GM23338 (cell line): Measurements from ENCODE around the gene ILDR2. TPM values are rescaled to one million over a fixed set of nuclear protein-coding genes. Genes with fewer than 3 reads are reported as not detected.

Experiments used
- ATAC-seq: fragments of 200-7000 bp; cut with Tn5 transposase; 3 replicates; pipeline ENCODE4 v1.9.1; 2020
- DNase-seq: peaks from one replicate; pipeline ENCODE4 v3.0.0-alpha.2; 2015; ENCODE audit warnings: low spot score
- H2AFZ ChIP-seq: fragments of 200-600 bp; sonication (generic); 2 replicates; pipeline ENCODE4 v1.8.0; 2016; ENCODE audit warnings: antibody characterized with exemption, mild to moderate bottlenecking, moderate library complexity
- H3F3A ChIP-seq: fragments of 200-600 bp; sonication (generic); replicated peaks from 2 replicates; pipeline ENCODE4 v1.8.0; 2017; ENCODE audit warnings: antibody characterized with exemption, mixed run types, low read depth
- H3K27ac ChIP-seq: fragments of 200-600 bp; sonication (generic); 2 replicates; pipeline ENCODE4 v1.6.1; 2016; ENCODE audit warnings: low read depth
- H3K27me3 ChIP-seq: fragments of 200-600 bp; sonication (generic); 2 replicates; pipeline ENCODE4 v1.8.0; 2016; ENCODE audit warnings: mild to moderate bottlenecking, mixed run types, moderate library complexity; ENCODE audit not compliant: insufficient read depth
- H3K36me3 ChIP-seq: fragments of 200-600 bp; sonication (generic); 2 replicates; pipeline ENCODE4 v1.8.0; 2016; ENCODE audit warnings: mild to moderate bottlenecking; ENCODE audit not compliant: insufficient read depth
- H3K4me1 ChIP-seq: fragments of 200-600 bp; sonication (generic); 2 replicates; pipeline ENCODE4 v1.8.0; 2016; ENCODE audit warnings: mild to moderate bottlenecking, moderate library complexity; ENCODE audit not compliant: insufficient read depth
- H3K4me2 ChIP-seq: fragments of 200-600 bp; sonication (generic); 2 replicates; pipeline ENCODE4 v1.7.1; 2017; ENCODE audit warnings: mixed run types
- H3K4me3 ChIP-seq: fragments of 200-600 bp; sonication (generic); 2 replicates; pipeline ENCODE4 v1.6.1; 2016; ENCODE audit warnings: mixed run types
- H3K79me2 ChIP-seq: fragments of 200-600 bp; sonication (generic); replicated peaks from 2 replicates; pipeline ENCODE4 v1.8.0; 2017; ENCODE audit warnings: mild to moderate bottlenecking; ENCODE audit not compliant: insufficient read depth
- H3K9me2 ChIP-seq: fragments of 200-600 bp; sonication (generic); 2 replicates; pipeline ENCODE4 v1.8.0; 2017; ENCODE audit not compliant: insufficient read depth
- H4K20me1 ChIP-seq: fragments of 200-600 bp; sonication (generic); replicated peaks from 2 replicates; pipeline ENCODE4 v1.8.0; 2017; ENCODE audit warnings: mild to moderate bottlenecking; ENCODE audit not compliant: insufficient read depth
- H3K27ac Mint-ChIP-seq: 2 replicates; pipeline ENCODE4 v1.8.0; 2020; ENCODE audit warnings: inconsistent platforms, mild to moderate bottlenecking, moderate library complexity, mixed read lengths
- H3K27me3 Mint-ChIP-seq: 3 replicates; pipeline ENCODE4 v1.8.0; 2022; ENCODE audit warnings: low read depth, mild to moderate bottlenecking, moderate library complexity, mixed read lengths, inconsistent platforms; ENCODE audit not compliant: insufficient read depth, poor library complexity
- H3K36me3 Mint-ChIP-seq: 3 replicates; pipeline ENCODE4 v1.8.0; 2021; ENCODE audit warnings: low read depth, mild to moderate bottlenecking, inconsistent platforms, moderate library complexity, mixed read lengths
- H3K4me1 Mint-ChIP-seq: 3 replicates; pipeline ENCODE4 v1.8.0; 2020; ENCODE audit warnings: mild to moderate bottlenecking, inconsistent platforms, mixed read lengths
- H3K4me3 Mint-ChIP-seq: 3 replicates; pipeline ENCODE4 v1.8.0; 2021; ENCODE audit warnings: moderate library complexity, mild to moderate bottlenecking, inconsistent platforms, mixed read lengths
- H3K9me3 Mint-ChIP-seq: 3 replicates; pipeline ENCODE4 v1.8.0; 2020; ENCODE audit warnings: moderate library complexity, mild to moderate bottlenecking, inconsistent platforms, mixed read lengths
- CREB1 ChIP-seq: fragments of 250-450 bp; sonication (Bioruptor Pico); IDR thresholded peaks from 2 replicates; pipeline ENCODE4 v1.5.0; 2020; ENCODE audit warnings: low read depth, mild to moderate bottlenecking, moderate library complexity
- CTCF ChIP-seq, 2 experiments: fragments of 200-600 bp in 1 of 2; sonication (generic) in 1 of 2; conservative IDR thresholded peaks; 2 replicates each; pipeline versions ENCODE4 v1.5.1 to v1.6.1; 2016 to 2017; ENCODE audit warnings: antibody characterized with exemption in 2 of 2, low read depth in 2 of 2, mild to moderate bottlenecking in 2 of 2, moderate library complexity in 1 of 2
- ETS1 ChIP-seq: IDR thresholded peaks from 2 replicates; pipeline ENCODE4 v1.6.1; 2016; ENCODE audit warnings: antibody characterized with exemption
- EZH2 ChIP-seq: fragments of 200-600 bp; sonication (generic); IDR thresholded peaks from one replicate; pipeline ENCODE4 v1.8.0; 2017; ENCODE audit warnings: antibody characterized with exemption, mild to moderate bottlenecking, low read depth; ENCODE audit not compliant: unreplicated experiment
- EZH2phosphoT487 ChIP-seq: fragments of 200-600 bp; sonication (generic); IDR thresholded peaks from one replicate; pipeline ENCODE4 v1.8.1; 2018; ENCODE audit warnings: antibody characterized with exemption; ENCODE audit not compliant: unreplicated experiment
- NANOG ChIP-seq: IDR thresholded peaks from 2 replicates; pipeline ENCODE4 v1.6.1; 2016; ENCODE audit warnings: antibody characterized with exemption, borderline replicate concordance
- STAT1 ChIP-seq: IDR thresholded peaks from one replicate; pipeline ENCODE4 v1.6.1; 2016; ENCODE audit warnings: antibody characterized with exemption; ENCODE audit not compliant: unreplicated experiment
- ZNF331 ChIP-seq: fragments of 250-450 bp; sonication (Bioruptor Pico); IDR thresholded peaks from 2 replicates; pipeline ENCODE4 v1.5.0; 2020; ENCODE audit warnings: low read depth, mild to moderate bottlenecking, moderate library complexity
- ZNF462 ChIP-seq: fragments of 250-450 bp; sonication (Bioruptor Pico); IDR thresholded peaks from 2 replicates; pipeline ENCODE4 v1.5.0; 2020; ENCODE audit warnings: mild to moderate bottlenecking, moderate library complexity
- polyA plus RNA-seq: library from polyadenylated mRNA; unstranded; fragments of >200 nt; fragmentation: Nextera tagmentation; extraction: Ambion mirVana; gene quantifications from 2 replicates; pipeline ENCODE4 v1.2.1, GENCODE V29; 2016
- total RNA-seq: library from RNA; depleted of rRNA; stranded (reverse); fragments of >200 nt; shearing (Covaris generic); gene quantifications from 2 replicates; pipeline ENCODE4 v1.2.3, GENCODE V29; 2014

ILDR2 gene
- total and polyA plus RNA-seq, 2 experiments from 2014 or later, result 0.27 to 2.4 TPM

GRCh38 chr1:166971252-166971651 is 4.1 kb downstream of the ILDR2 start:
- ATAC-seq, result no peak
- H3K4me1 Mint-ChIP-seq, result peaks cover 25% of the 10 kb centered on the region
- no peak for DNase-seq
- H3K27me3 Mint-ChIP-seq, result peaks cover 40% of the 10 kb centered on the region
- Histone ChIP-seq H3K4me1 (peaks cover 27% of the 10 kb centered on the region), H3K4me2 (no peak overlapping the region), H3K27ac (no peak overlapping the region), H3F3A (no peaks in the 10 kb centered on the region; the same call in 1 of the 2 replicates), H3K79me2 (no peaks in the 10 kb centered on the region), H3K9me2 (no peaks in the 10 kb centered on the region), H2AFZ (no peak overlapping the region), H3K4me3 (no peak overlapping the region), H4K20me1 (no peaks in the 10 kb centered on the region), H3K27me3 (peaks cover 45% of the 10 kb centered on the region), H3K36me3 (no peaks in the 10 kb centered on the region)
- H3K9me3 Mint-ChIP-seq, result no peaks in the 10 kb centered on the region
- H3K36me3 Mint-ChIP-seq, result no peaks in the 10 kb centered on the region; the same call in 2 of the 3 replicates
- no peak for TF ChIP-seq ETS1
- H3K27ac Mint-ChIP-seq, result no peak overlapping the region
- H3K4me3 Mint-ChIP-seq, result no peak overlapping the region

- ATAC-seq (no peak), DNase-seq (no peak)
- no peaks in the 10 kb centered on the region; the same call in 2 of the 3 replicates for H3K36me3 Mint-ChIP-seq
- H3K36me3 ChIP-seq, result no peaks in the 10 kb centered on the region
- H3K4me3 ChIP-seq, result no peak overlapping the region
- H3K4me1 ChIP-seq, result peaks cover 18% of the 10 kb centered on the region
- H3K9me3 Mint-ChIP-seq, result no peaks in the 10 kb centered on the region
- H2AFZ ChIP-seq, result no peak overlapping the region
- H3K4me1 Mint-ChIP-seq, result peaks cover 14% of the 10 kb centered on the region
- peaks cover 26% of the 10 kb centered on the region for H3K27me3 ChIP-seq
- H3K27ac ChIP-seq, result no peak overlapping the region
- no peaks in the 10 kb centered on the region for H4K20me1 ChIP-seq
- H3F3A ChIP-seq, result no peaks in the 10 kb centered on the region
- no peaks in the 10 kb centered on the region for H3K79me2 ChIP-seq
- H3K27ac Mint-ChIP-seq, result no peak overlapping the region
- no peak overlapping the region for H3K4me2 ChIP-seq
- no peak overlapping the region for H3K4me3 Mint-ChIP-seq
- no peaks in the 10 kb centered on the region for H3K9me2 ChIP-seq
- peaks cover 24% of the 10 kb centered on the region for H3K27me3 Mint-ChIP-seq
- TF ChIP-seq CTCF (conservative IDR thresholded peaks at IDR 0.05; ENCODE audit: low read depth in 2 of 2), result no peak
- TF ChIP-seq ZNF331 (CRISPR knock-in tag), result no peak
- TF ChIP-seq NANOG, result no peak
- no peak for TF ChIP-seq STAT1
- TF ChIP-seq ZNF462 (CRISPR knock-in tag), result no peak
- TF ChIP-seq EZH2phosphoT487, result no peak
- TF ChIP-seq EZH2, result no peak
- no peak for TF ChIP-seq CREB1 (CRISPR knock-in tag)
These were observed 6.2 kb downstream of the ILDR2 start for GRCh38 chr1:166969074-166969677.
